GM19397 (cell line): ENCODE data around the gene RTKN2.
A peak's percentile ranks its signal among the peaks of the same experiment; 100 is the strongest.

Source experiments
- ATAC-seq: cut with Tn5 transposase; IDR thresholded peaks from one replicate; pipeline ENCODE4 v1.9.1; 2021; ENCODE audit warnings: mild to moderate bottlenecking, moderate library complexity; ENCODE audit not compliant: unreplicated experiment

Gene RTKN2

DNA sequence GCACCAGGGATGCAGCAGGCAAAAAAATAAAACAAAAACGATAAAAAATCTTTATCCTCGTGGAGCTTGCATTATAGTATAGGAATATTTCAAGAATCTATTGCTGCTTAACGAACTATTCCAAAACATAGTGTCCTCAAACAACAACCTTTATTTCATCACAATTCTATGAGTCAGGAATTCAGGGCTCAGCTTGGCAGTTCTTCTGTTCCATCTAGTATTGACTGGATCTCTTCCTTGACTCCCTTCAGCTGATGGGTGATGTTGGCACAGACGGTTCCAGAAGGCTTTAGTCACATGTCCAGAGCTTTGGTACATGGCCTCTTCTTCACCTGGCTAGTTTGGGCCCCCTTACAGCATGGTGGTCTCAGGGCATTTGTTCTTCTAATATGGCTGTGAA lies 88.0 kb downstream of the RTKN2 start:
- ATAC-seq = no peak

DNA sequence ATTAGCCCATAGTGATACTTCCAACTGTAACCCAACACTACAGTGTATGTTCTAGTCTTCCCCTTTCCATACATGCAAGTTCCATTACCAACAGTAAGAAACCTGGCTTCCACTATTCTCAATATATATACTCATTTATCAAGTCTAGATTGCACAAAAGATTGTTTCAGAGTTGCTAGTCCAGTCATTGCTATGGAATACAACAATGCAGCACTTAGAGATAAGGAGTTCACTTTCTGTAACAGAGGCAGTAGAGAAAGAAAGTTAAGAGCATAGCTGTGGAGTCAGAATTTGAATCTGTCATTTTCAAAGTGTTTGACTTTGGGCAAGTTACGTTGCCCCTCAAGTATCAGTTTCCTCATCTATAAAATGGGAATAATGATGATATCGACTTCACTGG lies 90.1 kb downstream of the RTKN2 start:
- ATAC-seq = no peak

DNA sequence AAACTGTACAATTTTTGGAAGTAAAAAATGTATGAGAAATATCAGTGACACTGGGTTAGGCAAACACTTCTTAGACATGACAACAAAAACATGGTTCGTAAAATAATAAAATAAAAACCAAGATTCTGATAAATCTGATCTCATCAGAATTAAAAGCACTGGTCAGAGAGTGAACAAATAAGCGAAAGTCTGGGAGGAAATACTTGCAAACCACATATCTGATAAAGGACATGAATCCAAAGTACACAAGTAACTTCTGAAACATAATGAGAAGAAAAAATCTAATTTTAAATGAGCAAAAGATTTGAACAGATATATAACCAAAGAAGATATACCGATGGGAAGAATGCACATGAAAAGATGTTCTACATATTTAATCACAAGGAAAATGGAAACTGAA lies 91.5 kb downstream of the RTKN2 start:
- ATAC-seq = no peak

DNA sequence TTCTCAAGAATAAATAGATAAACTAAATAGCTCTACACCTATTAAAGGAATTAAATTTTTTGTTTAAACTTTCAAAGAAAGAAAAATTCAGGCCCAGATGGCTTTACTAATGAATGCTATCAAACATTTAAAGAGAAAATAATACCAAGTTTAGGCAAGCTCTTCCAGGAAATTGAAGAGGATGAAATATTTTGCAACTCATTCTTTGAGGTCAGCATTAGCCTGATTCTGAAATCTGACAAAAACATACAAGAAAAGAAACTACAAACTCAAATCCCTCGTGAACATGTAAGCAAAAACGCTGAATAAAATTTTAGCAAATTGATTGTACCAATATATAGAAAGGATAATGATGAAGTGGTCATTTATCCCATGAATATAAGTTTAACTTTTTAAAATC lies 93.4 kb downstream of the RTKN2 start:
- ATAC-seq = no peak

DNA sequence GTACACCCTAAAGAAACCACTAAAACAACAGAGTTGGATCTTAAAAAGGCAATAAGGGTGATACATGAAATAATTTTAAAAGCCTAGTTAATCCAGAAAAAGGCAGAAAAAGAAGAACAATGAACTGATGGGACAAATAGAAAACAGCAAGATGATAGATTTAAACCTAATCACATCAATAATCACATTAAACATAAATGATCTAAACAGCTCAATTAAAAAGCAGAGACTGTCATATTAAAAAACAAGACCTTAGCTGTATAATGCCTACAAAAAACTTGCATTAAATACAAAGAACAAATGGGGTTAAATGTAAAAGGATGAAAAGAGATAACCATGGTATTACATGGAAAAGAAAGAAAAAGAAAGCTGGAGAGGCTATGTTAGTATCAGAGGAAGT lies 96.2 kb downstream of the RTKN2 start:
- ATAC-seq = no peak

DNA sequence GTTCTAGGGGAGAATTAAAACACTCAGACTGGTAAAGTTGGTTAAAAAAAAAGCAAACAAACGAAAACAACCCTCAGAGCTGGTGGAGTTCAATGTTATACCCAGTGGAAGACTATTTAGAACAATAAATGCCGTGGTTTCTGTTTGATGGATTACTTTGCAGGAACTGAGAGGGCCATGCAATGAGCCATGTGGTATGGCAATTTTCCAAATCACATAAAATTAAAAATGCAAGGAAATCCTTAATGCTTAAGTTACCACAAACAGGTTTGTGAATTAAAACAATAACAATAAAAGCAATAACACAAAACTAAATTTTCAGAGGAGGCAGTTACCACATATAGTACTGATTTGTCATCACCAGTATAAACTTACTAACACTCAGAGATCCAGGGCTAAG lies 96.9 kb downstream of the RTKN2 start:
- ATAC-seq = no peak

DNA sequence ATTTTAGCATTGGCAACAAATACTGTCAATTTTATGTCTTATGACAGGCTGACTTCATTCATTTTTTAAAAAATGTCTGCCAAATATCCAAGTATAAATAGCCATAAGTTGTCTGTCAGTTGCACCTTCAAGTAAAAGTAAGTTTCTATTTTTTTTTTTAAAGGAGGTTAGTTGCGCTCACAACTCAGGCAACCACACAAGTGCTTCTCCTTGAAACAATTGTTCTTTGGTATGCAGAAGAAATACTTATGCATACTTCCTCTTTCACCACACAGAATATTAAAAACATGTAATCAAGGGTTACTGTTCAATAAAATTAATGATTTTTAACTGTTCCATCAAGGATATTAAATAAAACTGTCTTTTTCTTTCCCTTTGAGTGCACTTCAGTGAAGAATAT lies 97.9 kb downstream of the RTKN2 start:
- ATAC-seq = no peak

DNA sequence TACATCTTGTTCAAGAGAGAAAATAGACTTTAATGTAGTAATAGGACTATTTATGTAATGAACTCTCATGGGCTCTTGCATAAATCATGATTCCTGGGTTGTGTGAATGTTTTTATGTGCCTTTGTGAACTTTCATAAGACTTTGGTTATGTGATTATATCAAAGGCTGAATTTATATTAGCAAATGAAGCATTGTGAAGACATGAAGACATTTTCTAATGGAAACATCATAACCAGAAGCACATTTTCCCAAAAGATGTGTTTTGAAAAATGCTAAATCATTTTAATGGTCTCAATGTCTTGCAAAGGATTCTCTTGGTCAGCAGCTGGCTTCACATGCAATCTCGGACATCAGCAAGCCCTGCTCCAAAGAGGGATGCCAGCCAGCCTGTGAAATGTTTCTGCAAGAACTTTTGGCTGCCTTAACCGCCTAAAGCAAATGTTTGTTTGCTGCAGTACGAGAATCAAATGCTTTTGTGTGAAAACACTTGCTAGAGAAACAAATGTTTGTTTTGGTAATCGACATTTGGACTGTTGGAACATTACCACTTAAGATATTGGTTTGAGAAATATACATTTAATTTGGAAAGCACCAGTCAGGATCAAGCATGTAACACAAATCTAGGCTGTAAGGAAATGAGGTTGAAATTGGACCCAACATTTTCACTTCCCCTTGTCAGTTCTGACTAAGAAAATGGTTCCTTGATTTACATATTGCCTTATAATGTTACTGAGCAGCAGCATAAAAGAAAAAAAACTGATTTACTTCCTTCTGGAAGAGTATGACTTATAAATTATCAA lies 102.1 kb downstream of the RTKN2 start:
- ATAC-seq = peak; percentile 96

DNA sequence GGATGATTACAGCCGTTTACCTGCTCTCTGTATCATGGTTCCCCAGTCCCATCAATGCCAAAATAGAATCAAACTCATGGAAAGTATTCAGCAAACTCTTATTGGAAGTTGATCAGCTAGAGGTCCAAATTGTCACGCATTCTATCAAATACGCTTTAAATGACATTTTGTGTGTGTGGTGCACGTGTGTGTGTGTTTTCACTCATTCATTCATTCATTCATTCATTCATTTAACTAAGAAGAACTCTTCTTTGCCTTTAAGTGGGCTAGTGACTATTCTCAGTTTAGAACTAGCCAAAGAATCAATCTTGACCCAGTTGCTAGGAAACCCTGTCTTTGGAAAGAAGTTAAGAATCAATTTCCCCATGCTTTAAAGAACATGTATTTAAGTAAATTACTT lies 102.8 kb downstream of the RTKN2 start:
- ATAC-seq = no peak

DNA sequence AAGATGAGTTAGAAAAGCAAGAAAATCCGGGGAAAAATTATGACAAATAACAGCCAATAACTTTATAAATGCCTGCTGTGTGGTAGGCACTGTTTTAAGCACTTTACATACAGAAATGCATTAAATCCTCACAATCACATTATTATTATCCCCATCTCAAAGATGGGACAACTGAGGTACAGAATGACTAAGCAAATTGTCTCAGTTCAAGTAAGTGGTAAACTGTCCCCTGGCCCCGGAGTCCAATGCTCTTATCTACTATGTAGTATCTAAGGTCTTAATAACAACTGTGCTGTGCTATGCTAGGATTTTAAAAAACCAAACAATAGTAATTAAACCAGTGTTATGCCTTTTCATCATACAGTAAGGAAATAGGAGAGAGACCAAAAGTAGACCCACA lies 105.6 kb downstream of the RTKN2 start:
- ATAC-seq = no peak

DNA sequence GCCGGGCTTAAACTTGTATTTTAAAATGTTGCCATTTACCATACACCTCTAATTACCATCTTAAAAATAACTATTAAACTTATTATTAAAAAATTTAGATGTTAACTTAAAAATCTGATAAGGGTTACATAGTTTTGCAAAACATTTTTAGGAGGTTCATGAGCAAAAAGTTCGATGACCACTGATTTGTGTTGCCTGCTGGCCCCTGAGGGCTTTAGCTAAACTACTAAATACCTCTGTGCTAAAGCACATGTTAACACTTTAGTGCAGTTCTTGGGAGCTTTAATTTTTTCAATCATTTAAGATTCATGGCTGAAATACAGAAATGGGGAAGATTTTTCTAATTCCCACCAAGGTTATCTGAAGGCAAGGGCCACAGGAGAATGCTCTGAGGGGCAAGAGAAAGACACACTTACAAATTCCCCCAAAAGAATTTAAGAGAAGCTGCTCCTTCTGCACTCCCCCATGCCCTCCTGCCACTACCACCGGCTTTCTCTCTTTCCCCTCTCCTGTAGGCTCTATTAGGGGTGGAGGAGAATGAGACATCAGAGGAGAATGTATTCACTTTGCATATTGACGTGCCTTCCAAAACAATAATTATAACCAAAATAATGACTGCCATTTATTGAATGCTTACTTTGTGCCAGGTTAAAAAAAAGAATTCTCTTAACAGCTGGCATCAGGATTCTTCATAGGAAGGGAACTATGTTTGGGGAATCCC lies 106.2 kb downstream of the RTKN2 start:
- ATAC-seq = no peak

DNA sequence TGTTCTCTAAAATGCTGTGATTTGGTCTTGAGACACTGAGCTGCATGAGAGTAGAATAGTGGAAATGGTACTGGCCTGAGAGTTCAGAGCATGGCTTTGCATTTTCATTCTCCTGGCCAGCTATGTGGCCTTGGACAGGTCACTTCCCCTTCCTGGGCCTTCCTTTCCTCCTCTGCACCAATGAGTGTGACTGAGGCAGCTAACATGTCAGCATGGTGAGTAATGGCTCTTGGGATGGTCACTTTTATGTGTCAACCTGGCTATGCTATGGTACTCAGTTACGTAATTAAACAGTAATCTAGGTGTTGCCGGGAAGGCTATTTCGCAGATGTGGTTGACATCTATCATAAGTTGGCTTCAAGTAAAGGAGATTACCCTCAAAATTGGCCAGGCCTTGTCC lies 109.3 kb downstream of the RTKN2 start:
- no peak for ATAC-seq

DNA sequence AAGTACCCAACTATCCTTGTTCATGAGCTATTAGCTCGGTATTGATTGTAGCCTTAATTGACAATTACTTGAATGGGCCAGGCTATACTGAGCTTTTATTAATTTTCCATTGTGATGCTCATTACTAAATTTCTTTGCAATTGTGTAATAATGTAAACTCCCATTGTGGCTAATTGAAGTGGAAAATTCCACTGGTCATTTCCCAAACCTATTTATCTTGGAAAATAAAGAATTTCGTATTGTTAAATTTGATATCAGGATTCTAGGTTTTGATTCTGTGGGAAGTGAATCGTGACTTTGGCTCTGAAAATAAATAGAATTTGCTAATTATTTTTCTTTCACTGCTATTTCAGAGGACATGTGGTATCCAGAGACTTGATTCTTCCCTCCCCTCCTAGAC lies 111.0 kb downstream of the RTKN2 start:
- no peak for ATAC-seq

DNA sequence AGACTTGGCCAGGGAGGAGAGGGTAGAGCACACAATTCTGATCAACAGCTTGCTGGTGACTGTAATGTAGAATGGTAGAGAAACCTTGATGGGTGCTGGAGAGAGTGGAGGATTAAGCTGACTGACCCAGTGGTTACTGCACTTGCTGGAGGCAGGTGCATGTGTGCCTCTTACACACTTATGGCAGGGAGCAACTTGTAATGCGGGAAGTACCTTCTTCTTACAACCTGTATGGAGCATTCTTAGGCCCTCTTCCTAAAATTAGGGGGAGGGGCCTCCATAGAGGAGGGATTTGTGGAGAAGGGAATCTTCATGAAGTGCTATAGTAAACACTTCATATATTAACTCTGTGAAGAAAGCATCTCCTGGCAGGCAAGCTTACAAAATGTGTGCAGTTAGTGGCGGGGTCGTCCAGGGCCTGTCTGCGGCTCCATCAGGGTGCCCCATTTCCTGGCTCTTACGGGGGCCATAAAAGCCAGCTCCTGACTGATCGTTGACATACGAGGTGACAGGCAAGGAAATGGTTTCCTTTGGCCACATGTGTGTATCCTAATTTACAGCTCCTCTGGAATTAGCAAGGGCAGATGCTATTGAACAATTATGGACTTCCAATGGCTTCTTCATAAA lies 113.5 kb downstream of the RTKN2 start:
- ATAC-seq = no peak

DNA sequence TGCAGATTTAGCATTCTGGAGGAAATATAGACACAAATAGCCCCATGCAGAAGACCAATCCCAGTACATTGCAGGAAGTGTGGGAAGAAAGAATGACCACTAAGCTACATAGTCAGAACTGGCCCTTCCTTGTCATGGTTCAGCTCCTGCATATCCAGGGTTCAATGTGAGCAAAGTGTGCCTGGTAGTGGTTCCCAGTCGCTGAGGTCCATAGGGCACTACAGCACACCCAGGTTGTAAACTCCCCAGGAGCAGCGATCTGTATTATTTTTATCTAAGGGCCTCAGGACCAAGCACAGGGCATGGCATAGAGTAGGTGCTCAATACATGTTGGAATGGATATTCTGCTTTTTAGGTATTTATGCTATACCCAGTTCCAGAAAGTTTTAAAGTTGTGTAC lies 114.4 kb downstream of the RTKN2 start:
- ATAC-seq = no peak

DNA sequence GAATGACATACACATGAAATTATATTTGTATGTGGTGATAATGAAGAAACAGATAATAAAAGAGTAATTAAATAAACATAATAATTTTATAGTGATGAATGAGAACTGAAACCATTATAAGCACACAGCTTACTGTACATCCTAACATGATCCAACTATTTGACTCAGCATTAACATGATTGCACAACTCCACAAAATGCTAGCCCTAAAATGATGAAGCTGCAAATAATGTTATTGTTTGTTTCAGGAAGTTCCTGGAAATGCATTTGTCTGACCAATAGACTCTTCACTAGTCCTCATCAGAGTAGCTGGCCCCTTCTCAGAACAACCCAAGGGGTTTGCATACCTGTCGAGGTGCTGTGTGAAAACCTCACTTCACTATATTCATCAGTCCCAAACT lies 115.5 kb downstream of the RTKN2 start:
- ATAC-seq = no peak

DNA sequence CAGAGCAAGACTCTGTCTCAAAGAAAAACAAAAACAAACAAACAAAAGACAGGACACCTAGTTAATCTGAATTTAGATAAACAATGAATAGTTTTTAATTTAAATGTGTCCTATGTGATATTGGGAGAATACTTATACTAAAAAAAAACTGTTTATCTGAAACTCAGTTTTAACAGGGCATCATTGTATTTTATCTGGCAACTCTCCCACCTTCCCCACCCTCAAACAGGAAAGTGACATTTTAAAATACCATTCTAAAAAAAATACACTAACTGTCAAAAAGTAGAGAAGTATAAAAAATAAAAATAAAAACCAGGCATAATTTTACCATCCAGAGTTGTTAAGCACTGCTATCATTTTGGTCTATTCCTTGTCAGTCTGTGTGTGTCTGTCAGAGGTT lies 119.0 kb downstream of the RTKN2 start:
- no peak for ATAC-seq

DNA sequence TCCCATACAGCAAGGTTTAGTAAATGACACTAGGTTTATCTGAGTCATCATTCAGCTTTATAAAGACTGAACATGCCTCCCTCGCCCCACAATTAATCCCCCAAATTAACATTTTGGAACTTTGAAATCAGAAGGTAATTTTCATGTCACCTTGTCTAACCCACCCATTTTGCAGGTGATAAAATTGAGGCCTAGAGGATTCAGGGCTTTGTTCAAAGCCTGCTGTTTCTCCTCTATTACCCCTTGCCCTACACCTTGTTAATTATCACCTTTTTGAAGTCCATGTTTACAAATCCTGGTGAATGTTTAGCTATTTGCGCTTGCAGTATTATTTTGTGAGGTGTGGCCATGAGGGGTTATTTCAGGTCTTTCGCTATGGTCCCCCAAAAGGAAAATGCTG lies 120.5 kb downstream of the RTKN2 start:
- ATAC-seq = no peak

DNA sequence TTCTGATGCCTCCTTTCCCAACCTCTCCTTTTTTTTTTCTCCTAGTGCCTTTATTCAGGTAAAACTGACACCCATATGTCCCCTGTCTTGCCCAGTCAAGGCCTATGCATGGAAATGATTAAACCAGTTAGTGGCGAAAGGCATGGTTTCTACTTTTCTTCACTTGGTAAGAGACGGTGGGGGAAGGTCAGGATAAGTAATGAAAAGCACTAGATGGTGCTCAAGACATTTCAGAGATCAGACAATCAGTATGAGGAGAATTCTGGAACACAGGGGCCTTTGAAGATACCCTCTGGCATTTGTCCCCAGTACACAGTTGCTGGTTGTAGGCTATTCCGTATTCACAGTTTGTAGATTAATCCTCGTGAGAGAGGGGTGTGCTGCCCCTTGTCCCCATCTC lies 121.2 kb downstream of the RTKN2 start:
- no peak for ATAC-seq

DNA sequence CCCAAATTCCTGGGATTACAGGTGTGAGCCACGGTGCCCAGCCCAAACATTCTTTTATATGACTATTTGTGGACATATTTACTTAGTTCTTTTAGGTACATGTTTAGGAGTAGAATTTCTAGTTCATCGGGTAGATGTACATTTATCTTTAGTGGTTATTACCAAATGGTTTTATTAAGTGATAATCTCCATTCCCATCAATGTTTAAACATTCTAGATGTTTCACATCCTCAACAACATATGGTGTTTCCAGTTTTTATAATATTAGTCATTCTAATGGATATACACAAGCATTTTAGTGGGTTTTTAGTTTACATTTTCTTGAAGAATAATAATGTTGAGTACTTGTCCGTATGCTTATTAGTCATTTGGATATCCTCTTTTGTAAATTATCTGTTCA lies 131.7 kb downstream of the RTKN2 start:
- no peak for ATAC-seq

DNA sequence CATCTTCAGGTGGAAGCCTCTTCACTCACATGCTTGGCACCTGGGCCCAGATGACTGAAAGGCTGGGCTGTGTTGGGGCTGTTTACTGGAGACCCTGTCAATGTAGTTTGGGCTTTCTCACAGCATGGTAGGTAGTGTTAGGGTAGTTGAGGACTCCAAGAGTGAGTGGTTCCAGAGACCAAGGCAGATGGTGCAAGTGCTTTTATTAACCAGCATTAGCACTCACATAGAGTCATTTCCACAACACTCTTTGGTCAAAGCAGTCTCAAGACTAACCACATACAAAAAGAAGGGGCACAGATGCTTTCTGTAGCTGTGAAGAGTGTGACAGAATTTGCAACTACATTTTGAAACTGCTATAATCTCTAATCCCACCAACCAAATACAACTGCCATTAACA lies 135.0 kb downstream of the RTKN2 start:
- ATAC-seq = peak; percentile 92
